Stimulated activated CD4-positive, alpha-beta T cell treated with anti-CD3 and anti-CD28 coated beads, TNF-alpha, amount 100 ng/mL, for 1 hour (primary cell): ENCODE measurements around the gene ZBTB7C.

Source experiments
- DNase-seq, 3 donors: peaks; one replicate each; pipeline ENCODE4 v3.0.0-alpha.2; 2020; ENCODE audit warnings: low read depth in 3 of 3, low spot score in 1 of 3

The ZBTB7C gene

GRCh38 chr18:48418539-48419276, 9.5 kb upstream of the ZBTB7C start:
- DNase-seq = no peak

DNA sequence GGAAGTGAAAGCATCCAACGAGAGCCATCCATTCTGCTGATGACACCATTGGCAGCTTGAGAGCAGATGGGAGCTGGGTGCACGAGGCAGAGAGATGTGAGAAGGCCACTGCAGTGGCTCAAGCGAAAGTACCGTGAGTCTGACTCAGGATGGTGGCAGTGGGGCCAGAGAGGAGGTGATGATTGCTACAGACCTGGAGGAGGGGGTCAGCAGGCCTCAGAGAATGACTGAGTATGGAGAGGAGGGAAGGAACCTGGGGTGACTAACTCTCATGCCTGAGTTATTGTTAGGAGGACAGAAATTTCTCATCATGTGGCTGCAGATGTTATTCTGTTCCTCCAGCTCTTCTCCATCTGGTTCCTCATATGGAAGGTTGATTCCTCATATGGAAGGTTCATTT, 8.8 kb upstream of the ZBTB7C start:
- no peak for DNase-seq

GRCh38 chr18:48413342-48413741, 4.2 kb upstream of the ZBTB7C start:
- no peak for DNase-seq

- DNase-seq = no peak
Measured at GRCh38 chr18:48412339-48412929, 3.3 kb upstream of the ZBTB7C start.

DNA sequence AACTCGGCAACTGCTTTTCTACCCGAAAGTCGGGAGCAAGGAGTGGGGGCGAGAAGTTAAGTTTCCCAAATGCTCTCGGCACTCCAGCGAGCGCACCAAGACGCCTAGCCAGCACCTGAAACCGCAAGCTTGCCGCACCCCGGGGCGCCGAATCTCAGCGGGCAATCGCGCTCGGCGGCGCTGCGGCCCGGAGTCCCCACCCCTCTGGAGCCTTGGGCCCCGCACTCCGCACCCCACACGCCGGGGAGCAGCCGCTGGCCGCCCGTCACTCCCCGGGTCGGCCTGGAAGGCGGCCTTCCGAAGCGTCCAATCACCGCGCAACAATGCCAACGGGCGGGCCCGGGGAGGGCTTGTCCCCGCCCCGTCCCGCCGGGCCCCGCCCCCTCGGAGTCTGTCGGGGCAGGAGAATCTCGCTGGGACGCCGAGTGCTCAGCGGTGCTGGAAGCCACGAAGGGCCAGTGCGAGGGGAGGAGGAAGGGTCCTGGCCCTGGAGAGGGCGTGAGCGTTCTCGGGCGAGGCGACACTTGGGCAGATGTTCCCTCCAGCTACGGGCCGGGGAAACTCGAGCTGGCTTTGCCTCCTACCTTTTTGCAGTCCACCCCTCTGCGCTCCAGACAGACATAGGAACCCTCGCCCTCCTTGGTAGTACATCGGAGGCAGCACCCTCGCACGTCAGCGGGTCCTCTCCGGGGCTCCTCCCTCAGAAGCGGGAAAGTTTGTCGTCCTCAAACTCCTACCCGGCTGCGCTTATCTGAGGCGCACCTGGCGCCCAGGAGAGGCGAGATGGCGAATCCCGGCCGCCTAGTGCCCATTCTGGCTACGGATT, 1.1 kb upstream of the ZBTB7C start:
- peak; percentile 5 to 59 (median 11) for DNase-seq

GRCh38 chr18:48409591-48410094, 460 bp upstream of the ZBTB7C start:
- no peak for DNase-seq

DNA sequence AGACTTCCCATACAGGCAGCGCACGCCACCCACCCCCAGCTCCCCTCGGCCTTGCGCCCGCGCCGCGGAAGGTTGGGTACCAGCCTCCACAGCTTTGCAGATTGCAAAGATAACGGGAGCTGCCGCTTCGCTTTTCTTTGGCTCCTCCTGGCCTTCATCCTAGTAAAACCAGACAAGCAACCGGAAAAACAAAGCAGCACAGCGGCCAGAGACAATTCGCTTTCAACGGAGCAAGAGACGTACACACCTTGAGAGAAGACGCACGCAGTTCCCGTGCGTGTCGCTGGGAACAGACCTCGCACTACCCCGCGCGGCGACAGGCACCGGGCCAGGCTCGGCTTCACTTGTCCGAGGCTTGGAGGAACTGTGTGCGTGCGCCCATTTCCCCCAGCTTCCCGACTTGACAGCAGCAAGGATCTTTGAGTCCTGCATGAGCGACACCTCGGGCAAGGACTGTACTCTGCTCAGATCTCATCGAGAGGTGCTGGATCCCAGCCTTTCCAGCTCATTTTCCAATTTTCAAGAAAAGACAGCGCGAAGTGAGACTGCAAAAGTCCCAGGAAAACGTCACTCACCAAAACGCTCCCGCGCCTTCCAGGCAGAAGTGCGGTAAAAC, 964 bp downstream of the ZBTB7C start:
- DNase-seq = no peak

GRCh38 chr18:48407358-48407757, 1.8 kb downstream of the ZBTB7C start:
- DNase-seq = no peak

DNA sequence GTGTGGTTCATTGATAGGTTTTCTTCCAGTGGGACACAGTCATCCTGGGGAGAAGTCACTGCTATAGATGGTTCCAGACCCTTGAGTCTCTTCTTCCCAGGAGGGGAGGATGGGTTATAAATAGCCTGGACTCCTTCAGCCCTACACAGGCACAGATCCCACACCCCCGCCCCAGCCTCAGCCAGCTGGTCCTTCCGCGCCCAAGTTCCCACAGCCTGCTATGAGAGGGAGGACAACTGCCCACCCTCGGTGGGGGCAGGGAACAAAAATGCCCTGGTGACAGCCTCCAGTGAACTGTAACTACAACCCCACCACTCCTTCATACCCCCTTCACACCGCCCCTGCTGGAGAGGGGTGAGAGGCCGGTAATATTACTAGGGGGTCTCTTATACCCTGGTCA, 3.2 kb downstream of the ZBTB7C start:
- DNase-seq = no peak

GRCh38 chr18:48404716-48405507, 4.3 kb downstream of the ZBTB7C start:
- no peak for DNase-seq

DNA sequence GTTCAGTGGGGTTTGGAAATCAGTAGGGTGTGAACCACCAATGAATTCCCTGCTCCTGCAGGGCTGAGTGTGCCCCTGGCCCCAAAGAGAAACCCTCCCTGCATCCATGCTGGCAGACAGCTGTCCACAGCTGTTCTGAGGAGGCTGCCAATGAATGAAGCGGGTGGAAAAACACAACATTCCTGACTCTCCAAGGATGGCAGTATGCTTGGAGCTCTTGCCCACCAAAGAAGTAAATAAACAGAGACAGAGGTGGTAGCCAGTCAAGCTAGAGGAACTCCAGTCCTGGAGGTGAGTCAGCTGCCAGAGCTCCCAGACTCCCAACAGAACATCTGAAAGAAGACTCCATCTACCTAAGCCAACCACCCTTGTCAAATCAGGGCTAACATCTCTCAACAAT, 6.2 kb downstream of the ZBTB7C start:
- DNase-seq = no peak

DNA sequence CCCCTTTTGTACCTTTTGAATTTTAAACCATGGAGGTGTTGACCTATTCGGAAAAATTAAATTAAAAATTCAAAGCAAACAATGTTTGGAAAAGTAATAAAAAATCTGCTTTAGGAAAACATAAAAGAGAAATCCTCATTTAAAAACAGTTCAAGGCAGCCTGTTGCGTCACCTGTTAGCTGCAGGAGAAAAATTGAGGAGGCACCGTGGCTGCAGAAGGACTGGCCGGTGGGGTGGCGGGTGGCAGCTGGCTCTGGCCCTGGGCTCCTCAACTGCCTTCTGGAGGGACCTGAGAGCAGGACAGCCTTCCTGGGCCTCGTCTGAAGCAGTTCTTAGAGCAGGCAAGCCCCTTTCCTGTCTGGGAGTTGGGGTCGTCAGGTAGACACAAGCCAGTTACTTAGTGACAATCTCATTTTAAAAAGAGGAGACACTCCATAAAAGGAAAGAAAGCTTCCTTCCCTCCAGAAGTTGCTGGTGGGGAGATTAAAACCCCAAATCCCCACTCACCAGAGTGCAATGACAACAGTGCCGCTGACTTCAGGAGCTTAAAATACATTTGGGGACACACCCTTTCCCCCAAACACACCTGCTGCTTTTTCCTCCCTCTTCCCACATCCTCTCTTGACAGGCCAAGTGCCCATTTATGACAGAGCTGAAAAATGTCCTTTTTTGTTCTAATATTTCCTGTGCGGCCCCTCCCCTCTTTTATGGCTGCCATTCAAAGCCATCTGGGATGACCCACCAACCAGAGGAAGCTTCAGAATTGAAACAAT, 9.7 kb downstream of the ZBTB7C start:
- no peak for DNase-seq

GRCh38 chr18:48398074-48398473, 11.1 kb downstream of the ZBTB7C start:
- DNase-seq = no peak

DNA sequence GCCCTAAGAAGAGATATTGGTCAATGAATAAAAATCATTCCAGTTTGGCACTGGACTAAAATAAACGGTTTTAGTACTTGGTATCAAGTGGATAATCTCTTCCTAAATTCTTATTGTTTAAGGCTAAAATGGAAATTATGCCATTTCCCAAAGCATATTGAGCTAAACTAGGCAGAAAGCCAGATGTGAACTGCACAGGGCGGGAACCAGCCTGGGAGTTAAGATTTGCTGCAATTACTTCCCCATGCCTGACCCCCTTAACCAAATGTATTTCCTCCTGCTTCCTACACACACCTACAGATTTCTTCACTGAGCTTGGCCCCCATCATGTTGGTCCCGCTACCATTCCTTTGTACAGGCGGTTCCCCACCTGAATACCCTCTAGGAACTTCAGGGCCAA, 12.2 kb downstream of the ZBTB7C start:
- no peak for DNase-seq

DNA sequence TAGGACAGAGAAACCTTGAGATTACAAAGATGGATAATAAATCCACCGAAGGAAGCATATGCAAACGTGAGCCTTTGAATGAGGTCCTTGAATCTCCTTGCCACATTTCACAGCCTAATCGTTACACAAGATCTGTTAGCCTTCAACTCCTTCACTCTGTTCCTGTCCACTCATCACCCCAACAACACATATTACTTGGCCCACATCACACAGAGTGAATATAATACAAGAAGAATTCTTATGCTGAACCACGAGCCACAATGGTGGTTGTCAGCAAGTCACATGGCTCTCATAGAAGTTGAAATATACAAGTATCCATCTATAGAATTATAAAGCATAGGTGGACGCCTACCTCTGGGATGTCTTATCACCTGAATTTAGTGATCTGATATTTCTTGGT, 12.6 kb downstream of the ZBTB7C start:
- DNase-seq = no peak

DNA sequence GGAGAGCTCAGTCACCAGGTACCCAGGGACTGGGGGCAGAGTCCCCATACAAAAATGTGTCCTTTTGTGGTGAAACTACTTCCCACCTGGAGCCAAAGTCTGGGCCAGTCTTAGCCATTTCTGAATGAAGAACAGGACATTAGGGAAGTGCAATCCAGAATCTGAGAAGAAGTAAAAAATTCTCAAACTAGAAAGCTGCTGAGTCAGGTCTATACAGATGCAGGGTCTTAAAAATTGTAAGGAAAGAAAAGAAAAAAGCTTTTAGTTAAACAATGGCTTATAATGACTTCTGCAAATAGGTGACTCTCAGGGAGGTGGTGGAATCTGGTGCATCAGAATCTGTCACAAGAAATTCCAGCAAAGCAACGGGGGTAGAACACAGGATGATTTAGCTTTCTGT, 13.5 kb downstream of the ZBTB7C start:
- no peak for DNase-seq

- DNase-seq = no peak
Measured at GRCh38 chr18:48394176-48394575, 15.0 kb downstream of the ZBTB7C start.

DNA sequence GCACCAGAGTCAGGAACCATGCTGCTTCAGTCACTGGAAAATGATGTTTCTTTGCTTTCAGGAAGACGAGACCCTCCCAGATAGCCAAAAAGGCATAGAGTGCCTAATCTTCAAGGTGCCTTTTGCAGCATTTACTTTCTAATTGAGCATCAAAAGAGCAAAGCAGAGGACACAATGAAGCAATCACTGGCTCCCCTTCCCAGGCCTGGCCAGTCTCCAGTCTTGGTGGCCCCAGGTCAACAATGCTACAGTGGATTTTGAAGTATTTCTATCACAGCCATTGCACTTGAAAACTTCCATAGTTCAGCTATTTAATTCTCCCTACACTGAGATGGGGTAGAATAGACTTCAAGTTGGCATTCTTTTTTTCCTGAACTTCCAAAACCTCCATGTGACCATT, 15.4 kb downstream of the ZBTB7C start:
- DNase-seq = no peak

DNA sequence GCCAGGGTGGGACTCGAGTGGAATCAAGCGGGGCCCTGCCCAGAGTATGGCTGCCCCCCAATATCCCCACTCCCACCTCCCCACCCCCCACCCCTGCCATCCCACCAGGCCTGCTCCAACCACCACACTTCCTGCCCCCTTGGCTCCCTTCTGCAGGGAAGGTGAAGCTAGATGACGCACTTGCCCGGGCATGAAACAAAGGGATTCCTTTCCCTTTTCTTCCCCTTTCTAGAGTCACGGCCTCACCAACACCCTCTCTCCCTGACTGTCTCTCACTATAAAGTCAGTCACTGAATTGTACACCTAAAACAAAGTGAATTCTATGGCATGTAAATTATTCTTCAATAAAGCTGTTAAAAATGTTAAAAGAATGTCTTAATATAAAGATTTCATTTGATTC, 16.0 kb downstream of the ZBTB7C start:
- no peak for DNase-seq

DNA sequence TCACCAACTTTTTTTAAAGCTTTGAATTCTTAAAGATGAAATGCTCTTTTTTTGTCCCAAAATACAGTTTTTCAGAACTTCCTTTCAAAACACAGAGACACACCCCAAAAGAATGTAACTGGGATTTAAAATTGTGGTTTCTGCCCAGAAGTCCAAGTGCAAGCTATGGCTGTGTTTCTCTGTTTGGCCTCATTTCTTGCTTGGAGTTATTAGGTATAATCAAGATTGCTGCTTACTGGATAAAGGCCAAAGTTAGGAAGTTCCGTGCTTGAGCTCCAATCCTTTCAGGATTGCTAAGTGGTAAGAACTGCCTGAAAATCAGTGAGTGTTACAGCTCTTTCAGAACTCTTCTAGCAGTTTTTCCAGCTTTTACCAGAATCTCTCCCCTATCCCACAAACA, 16.9 kb downstream of the ZBTB7C start:
- DNase-seq = no peak
